Osteocyte (in vitro differentiated cells): ENCODE results near the gene NIP7. TPM values are rescaled to one million over a fixed set of nuclear protein-coding genes. Genes with fewer than 3 reads are reported as not detected.

Source experiments
- DNase-seq: peaks from one replicate; pipeline ENCODE4 v3.0.0; 2021; ENCODE audit warnings: mixed read lengths; ENCODE audit not compliant: unreplicated experiment; ENCODE audit errors: extremely low spot score
- H3K27ac Mint-ChIP-seq: one replicate; pipeline ENCODE4 v1.8.0; 2021; ENCODE audit warnings: mild to moderate bottlenecking, mixed read lengths; ENCODE audit not compliant: unreplicated experiment
- H3K27me3 Mint-ChIP-seq: one replicate; pipeline ENCODE4 v1.8.0; 2021; ENCODE audit warnings: mixed read lengths; ENCODE audit not compliant: unreplicated experiment
- H3K36me3 Mint-ChIP-seq: one replicate; pipeline ENCODE4 v1.8.0; 2021; ENCODE audit warnings: mixed read lengths; ENCODE audit not compliant: unreplicated experiment
- H3K4me1 Mint-ChIP-seq: one replicate; pipeline ENCODE4 v1.8.0; 2021; ENCODE audit warnings: mixed read lengths; ENCODE audit not compliant: unreplicated experiment
- H3K4me3 Mint-ChIP-seq: one replicate; pipeline ENCODE4 v1.8.0; 2021; ENCODE audit warnings: mild to moderate bottlenecking, moderate library complexity, mixed read lengths; ENCODE audit not compliant: unreplicated experiment
- H3K9me3 Mint-ChIP-seq: one replicate; pipeline ENCODE4 v1.8.0; 2021; ENCODE audit warnings: mixed read lengths; ENCODE audit not compliant: unreplicated experiment
- total RNA-seq: library from RNA; stranded (reverse); gene quantifications from 2 replicates; pipeline ENCODE4 v1.2.1, GENCODE V29; 2021
- TF ChIP-seq, protein P1 (sequence below): fragments of 200-600 bp; sonication (generic); IDR thresholded peaks from 2 replicates; pipeline ENCODE4 v1.5.0; 2021; ENCODE audit warnings: antibody characterized with exemption, mild to moderate bottlenecking, moderate library complexity

The NIP7 gene
- total RNA-seq, 1 donor from 2014 or later: 21.1 TPM

- Mint-ChIP-seq H3K4me1 (peaks cover 5% of the 10 kb centered on the region), H3K4me3 (no peak overlapping the region), H3K27ac (no peak overlapping the region), H3K27me3 (no peaks in the 10 kb centered on the region), H3K36me3 (peaks cover 38% of the 10 kb centered on the region), H3K9me3 (no peaks in the 10 kb centered on the region)
- TF ChIP-seq, protein P1, sequence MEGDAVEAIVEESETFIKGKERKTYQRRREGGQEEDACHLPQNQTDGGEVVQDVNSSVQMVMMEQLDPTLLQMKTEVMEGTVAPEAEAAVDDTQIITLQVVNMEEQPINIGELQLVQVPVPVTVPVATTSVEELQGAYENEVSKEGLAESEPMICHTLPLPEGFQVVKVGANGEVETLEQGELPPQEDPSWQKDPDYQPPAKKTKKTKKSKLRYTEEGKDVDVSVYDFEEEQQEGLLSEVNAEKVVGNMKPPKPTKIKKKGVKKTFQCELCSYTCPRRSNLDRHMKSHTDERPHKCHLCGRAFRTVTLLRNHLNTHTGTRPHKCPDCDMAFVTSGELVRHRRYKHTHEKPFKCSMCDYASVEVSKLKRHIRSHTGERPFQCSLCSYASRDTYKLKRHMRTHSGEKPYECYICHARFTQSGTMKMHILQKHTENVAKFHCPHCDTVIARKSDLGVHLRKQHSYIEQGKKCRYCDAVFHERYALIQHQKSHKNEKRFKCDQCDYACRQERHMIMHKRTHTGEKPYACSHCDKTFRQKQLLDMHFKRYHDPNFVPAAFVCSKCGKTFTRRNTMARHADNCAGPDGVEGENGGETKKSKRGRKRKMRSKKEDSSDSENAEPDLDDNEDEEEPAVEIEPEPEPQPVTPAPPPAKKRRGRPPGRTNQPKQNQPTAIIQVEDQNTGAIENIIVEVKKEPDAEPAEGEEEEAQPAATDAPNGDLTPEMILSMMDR: no peak
- DNase-seq: no peak
Measured at GRCh38 chr16:69322343-69322742, 17.2 kb upstream of the NIP7 start.

DNA sequence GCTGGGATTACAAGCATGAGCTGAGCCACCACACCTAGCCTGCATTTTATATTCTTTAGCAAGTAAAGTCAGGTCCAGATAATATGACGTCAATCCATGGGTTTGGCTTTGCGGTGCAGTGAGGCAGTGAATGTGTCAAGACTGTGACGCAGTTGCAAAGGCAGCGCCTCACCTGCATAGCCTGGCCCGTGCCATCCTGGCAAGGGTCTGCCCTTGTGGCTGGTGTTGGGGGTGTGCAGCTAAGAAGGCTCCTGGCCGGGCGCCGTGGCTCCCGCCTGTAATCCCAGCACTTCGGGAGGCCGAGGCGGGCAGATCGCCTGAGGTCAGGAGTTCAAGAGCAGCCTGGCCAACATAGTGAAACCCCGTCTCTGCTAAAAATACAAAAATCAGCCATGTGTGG lies 16.2 kb upstream of the NIP7 start:
- Mint-ChIP-seq H3K4me3 (no peak overlapping the region), H3K9me3 (no peaks in the 10 kb centered on the region), H3K36me3 (peaks cover 35% of the 10 kb centered on the region), H3K27me3 (no peaks in the 10 kb centered on the region), H3K27ac (no peak overlapping the region), H3K4me1 (peaks cover 11% of the 10 kb centered on the region)
- DNase-seq: no peak
- TF ChIP-seq, protein P1: no peak

GRCh38 chr16:69324013-69324531 lies 15.5 kb upstream of the NIP7 start:
- DNase-seq: no peak
- TF ChIP-seq, protein P1: no peak
- H3K4me3 Mint-ChIP-seq: no peak overlapping the region
- peaks cover 34% of the 10 kb centered on the region for H3K36me3 Mint-ChIP-seq
- no peaks in the 10 kb centered on the region for H3K9me3 Mint-ChIP-seq
- H3K27ac Mint-ChIP-seq: no peak overlapping the region
- no peaks in the 10 kb centered on the region for H3K27me3 Mint-ChIP-seq
- H3K4me1 Mint-ChIP-seq: peaks cover 17% of the 10 kb centered on the region

DNA sequence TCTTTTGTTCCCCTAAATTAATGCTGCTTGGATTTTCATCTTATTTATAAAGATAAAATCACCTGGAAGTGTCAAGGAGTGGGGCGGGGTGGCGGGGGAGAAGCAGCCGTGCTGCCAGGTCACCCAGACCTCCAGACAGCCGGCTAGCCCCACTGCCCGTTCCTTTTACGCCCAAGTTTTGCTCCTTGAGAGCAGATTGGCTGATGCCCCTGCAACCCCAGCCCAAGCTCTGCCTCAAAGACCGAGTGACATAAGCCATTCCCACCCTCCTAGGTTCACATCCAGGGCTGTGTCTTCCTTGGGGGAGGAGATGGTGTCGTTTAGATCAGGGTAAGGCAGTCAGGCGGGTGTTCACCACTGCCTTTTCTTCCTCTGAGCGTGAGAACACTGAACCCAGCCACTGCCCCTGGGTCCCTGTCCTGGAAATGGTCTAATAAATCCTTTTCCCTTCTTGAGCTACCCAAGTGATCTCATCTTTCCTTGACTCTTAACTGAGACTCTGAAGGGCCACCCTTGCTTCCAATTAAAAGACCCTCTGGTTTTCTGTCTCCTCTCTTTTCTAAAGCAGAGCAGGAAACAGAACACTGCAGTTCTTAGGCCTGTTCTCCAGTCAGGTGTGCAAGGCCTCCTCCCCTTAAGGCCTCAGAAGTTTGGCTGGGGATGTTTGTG lies 14.9 kb upstream of the NIP7 start:
- no peak for DNase-seq
- TF ChIP-seq, protein P1: no peak
- H3K27me3 Mint-ChIP-seq: no peaks in the 10 kb centered on the region

DNA sequence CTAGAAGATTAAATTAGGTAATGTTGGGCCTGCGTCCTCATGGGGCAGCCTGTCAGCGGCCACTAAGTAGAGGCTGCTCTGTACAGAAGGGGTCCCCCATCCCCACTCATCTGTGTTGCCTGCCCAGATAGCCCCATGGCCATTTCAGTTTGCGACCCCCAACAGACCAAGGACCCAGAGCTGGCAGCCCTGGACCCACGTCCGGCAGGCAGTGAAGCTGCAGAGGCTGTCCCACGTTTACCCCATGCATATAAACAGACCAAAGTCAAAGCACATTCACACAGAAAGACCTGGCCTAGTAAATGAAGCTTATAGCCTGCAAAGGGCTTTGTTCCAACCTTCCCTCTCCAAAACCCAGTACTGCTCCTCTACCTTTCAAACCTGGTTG lies 13.8 kb upstream of the NIP7 start:
- H3K4me1 Mint-ChIP-seq: peaks cover 24% of the 10 kb centered on the region
- no peak overlapping the region for H3K4me3 Mint-ChIP-seq
- no peaks in the 10 kb centered on the region for H3K27me3 Mint-ChIP-seq
- peaks cover 23% of the 10 kb centered on the region for H3K36me3 Mint-ChIP-seq
- DNase-seq: no peak
- H3K27ac Mint-ChIP-seq: no peak overlapping the region
- H3K9me3 Mint-ChIP-seq: no peaks in the 10 kb centered on the region
- TF ChIP-seq, protein P1: no peak

More for the DNA sequence above, 14.9 kb upstream of the NIP7 start:
- peaks cover 29% of the 10 kb centered on the region for H3K36me3 Mint-ChIP-seq
- no peaks in the 10 kb centered on the region for H3K9me3 Mint-ChIP-seq
- peaks cover 24% of the 10 kb centered on the region for H3K4me1 Mint-ChIP-seq
- H3K4me3 Mint-ChIP-seq: no peak overlapping the region
- H3K27ac Mint-ChIP-seq: no peak overlapping the region
